GM12874 (cell line): ENCODE results near the gene MYO10.

Experiments used
- CTCF ChIP-seq: IDR thresholded peaks from 2 replicates; pipeline ENCODE4 v1.5.1; 2011; ENCODE audit warnings: low read depth, mild to moderate bottlenecking, control low read depth, low read length, moderate library complexity; ENCODE audit not compliant: insufficient read depth

Gene MYO10

GRCh38 chr5:16733331-16734006 is 202.6 kb downstream of the MYO10 start:
- no peak for TF ChIP-seq CTCF

GRCh38 chr5:16732356-16732755 is 203.7 kb downstream of the MYO10 start:
- no peak for TF ChIP-seq CTCF

GRCh38 chr5:16727755-16728325 is 208.2 kb downstream of the MYO10 start:
- TF ChIP-seq CTCF: no peak

GRCh38 chr5:16726538-16726946 is 209.5 kb downstream of the MYO10 start:
- TF ChIP-seq CTCF: no peak

GRCh38 chr5:16725575-16725974 is 210.5 kb downstream of the MYO10 start:
- TF ChIP-seq CTCF: no peak

- no peak for TF ChIP-seq CTCF
Measured at GRCh38 chr5:16723821-16724220, 212.3 kb downstream of the MYO10 start.

GRCh38 chr5:16722097-16722495 is 214.0 kb downstream of the MYO10 start:
- no peak for TF ChIP-seq CTCF
